ENCODE measurements around the gene CLEC18C.
"Not testable (repeated sequence)": the region's sequence is repeated elsewhere in the genome, so short reads cannot be mapped to it uniquely, and the experiment has no call there.

The CLEC18C gene

GRCh38 chr16:70204668-70205405 is 31.2 kb downstream of the CLEC18C start:
- not testable (repeated sequence) for H3K4me1 ChIP-seq (ENCODE audit: control insufficient read depth in 2 of 2, insufficient read depth in 2 of 2, low read length in 2 of 2); H3K4me3 ChIP-seq (ENCODE audit: low read length in 2 of 2); H3K27me3 ChIP-seq (ENCODE audit: control insufficient read depth in 2 of 2, insufficient read depth in 2 of 2, low read length in 2 of 2); H3K27ac ChIP-seq (ENCODE audit: low read depth in 2 of 2, low read length in 2 of 2); H3K9me3 ChIP-seq (ENCODE audit: control insufficient read depth in 2 of 2, low read length in 2 of 2); H3K36me3 ChIP-seq (ENCODE audit: control insufficient read depth in 2 of 2, insufficient read depth in 2 of 2, low read length in 2 of 2); H3K9ac ChIP-seq (ENCODE audit: low read depth in 1 of 2, low read length in 2 of 2)

DNA sequence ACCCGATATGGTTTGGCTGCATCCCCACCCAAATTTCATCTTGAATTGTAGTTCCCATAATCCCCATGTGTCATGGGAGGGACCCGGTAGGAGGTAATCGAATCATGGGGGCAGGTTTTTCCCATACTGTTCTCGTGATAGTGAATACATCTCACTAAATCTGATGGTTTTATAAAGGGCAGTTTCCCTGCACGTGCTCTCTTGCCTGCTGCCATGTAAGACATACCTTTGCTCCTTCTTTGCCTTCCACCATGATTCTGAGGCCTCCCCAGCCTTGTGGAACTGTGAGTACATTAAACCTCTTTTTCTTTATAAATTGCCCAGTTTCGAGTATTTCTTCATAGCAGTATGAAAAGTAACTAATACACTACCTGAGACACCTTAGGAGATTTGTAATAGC is 32.8 kb downstream of the CLEC18C start:
- H3K27ac ChIP-seq (ENCODE audit: low read depth in 2 of 2, low read length in 2 of 2); H3K9ac ChIP-seq (ENCODE audit: low read depth in 1 of 2, low read length in 2 of 2); H3K27me3 ChIP-seq (ENCODE audit: control insufficient read depth in 2 of 2, insufficient read depth in 2 of 2, low read length in 2 of 2); H3K9me3 ChIP-seq (ENCODE audit: control insufficient read depth in 2 of 2, low read length in 2 of 2); H3K4me1 ChIP-seq (ENCODE audit: control insufficient read depth in 2 of 2, insufficient read depth in 2 of 2, low read length in 2 of 2); H3K36me3 ChIP-seq (ENCODE audit: control insufficient read depth in 2 of 2, insufficient read depth in 2 of 2, low read length in 2 of 2); H3K4me3 ChIP-seq (ENCODE audit: low read length in 2 of 2): not testable (repeated sequence)

DNA sequence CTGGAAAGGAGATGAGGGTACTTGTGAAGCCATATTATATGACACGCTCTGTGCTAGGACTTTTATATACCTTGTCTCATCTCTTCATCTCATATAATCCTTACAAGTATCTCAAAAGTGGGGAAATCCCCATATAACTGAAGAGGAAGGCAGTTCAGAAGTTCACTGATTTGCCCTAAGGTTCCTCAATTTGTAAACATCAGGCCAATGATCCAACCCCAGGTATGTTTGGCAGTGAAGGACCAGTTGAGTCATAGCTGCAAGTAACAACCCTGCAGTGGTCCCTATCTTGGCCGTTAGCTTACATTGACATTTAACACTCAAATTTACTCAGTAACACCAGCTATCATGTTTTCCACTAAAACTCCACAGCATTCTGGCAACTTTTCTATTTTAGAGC is 45.0 kb downstream of the CLEC18C start:
- not testable (repeated sequence) for H3K4me3 ChIP-seq (ENCODE audit: low read length in 2 of 2); H3K4me1 ChIP-seq (ENCODE audit: control insufficient read depth in 2 of 2, insufficient read depth in 2 of 2, low read length in 2 of 2); H3K27me3 ChIP-seq (ENCODE audit: control insufficient read depth in 2 of 2, insufficient read depth in 2 of 2, low read length in 2 of 2); H3K9ac ChIP-seq (ENCODE audit: low read depth in 1 of 2, low read length in 2 of 2); H3K9me3 ChIP-seq (ENCODE audit: control insufficient read depth in 2 of 2, low read length in 2 of 2); H3K36me3 ChIP-seq (ENCODE audit: control insufficient read depth in 2 of 2, insufficient read depth in 2 of 2, low read length in 2 of 2); H3K27ac ChIP-seq (ENCODE audit: low read depth in 2 of 2, low read length in 2 of 2)

DNA sequence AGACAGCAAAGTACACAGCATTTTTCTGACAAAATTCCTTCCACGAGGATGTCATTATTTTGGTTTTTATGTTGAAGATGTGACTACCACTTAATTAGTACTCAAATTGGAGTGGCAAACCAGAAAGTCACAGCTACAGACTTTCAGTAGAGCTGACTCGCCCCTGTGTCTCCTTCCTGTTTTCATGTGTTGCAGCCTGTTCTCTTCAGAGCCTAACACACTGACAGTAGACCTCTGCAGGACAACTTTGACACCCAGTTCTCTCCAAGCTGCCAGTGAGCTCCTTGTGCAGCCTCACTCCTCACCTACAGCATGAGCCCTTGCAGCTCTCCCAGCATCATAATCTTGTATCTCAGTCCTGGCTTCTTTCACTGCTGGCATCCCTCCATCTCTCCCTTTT is 49.0 kb downstream of the CLEC18C start:
- H3K4me1 ChIP-seq (ENCODE audit: control insufficient read depth in 2 of 2, insufficient read depth in 2 of 2, low read length in 2 of 2); H3K4me3 ChIP-seq (ENCODE audit: low read length in 2 of 2); H3K27me3 ChIP-seq (ENCODE audit: control insufficient read depth in 2 of 2, insufficient read depth in 2 of 2, low read length in 2 of 2); H3K36me3 ChIP-seq (ENCODE audit: control insufficient read depth in 2 of 2, insufficient read depth in 2 of 2, low read length in 2 of 2); H3K9me3 ChIP-seq (ENCODE audit: control insufficient read depth in 2 of 2, low read length in 2 of 2); H3K27ac ChIP-seq (ENCODE audit: low read depth in 2 of 2, low read length in 2 of 2); H3K9ac ChIP-seq (ENCODE audit: low read depth in 1 of 2, low read length in 2 of 2): not testable (repeated sequence)

GRCh38 chr16:70223216-70223615 is 49.6 kb downstream of the CLEC18C start:
- H3K4me3 ChIP-seq (ENCODE audit: low read length in 2 of 2); H3K9ac ChIP-seq (ENCODE audit: low read depth in 1 of 2, low read length in 2 of 2); H3K27me3 ChIP-seq (ENCODE audit: control insufficient read depth in 2 of 2, insufficient read depth in 2 of 2, low read length in 2 of 2); H3K4me1 ChIP-seq (ENCODE audit: control insufficient read depth in 2 of 2, insufficient read depth in 2 of 2, low read length in 2 of 2); H3K27ac ChIP-seq (ENCODE audit: low read depth in 2 of 2, low read length in 2 of 2); H3K36me3 ChIP-seq (ENCODE audit: control insufficient read depth in 2 of 2, insufficient read depth in 2 of 2, low read length in 2 of 2); H3K9me3 ChIP-seq (ENCODE audit: control insufficient read depth in 2 of 2, low read length in 2 of 2): not testable (repeated sequence)

GRCh38 chr16:70223971-70224513 is 50.5 kb downstream of the CLEC18C start:
- H3K4me3 ChIP-seq (ENCODE audit: low read length in 2 of 2); H3K9me3 ChIP-seq (ENCODE audit: control insufficient read depth in 2 of 2, low read length in 2 of 2); H3K27ac ChIP-seq (ENCODE audit: low read depth in 2 of 2, low read length in 2 of 2); H3K27me3 ChIP-seq (ENCODE audit: control insufficient read depth in 2 of 2, insufficient read depth in 2 of 2, low read length in 2 of 2); H3K9ac ChIP-seq (ENCODE audit: low read depth in 1 of 2, low read length in 2 of 2); H3K4me1 ChIP-seq (ENCODE audit: control insufficient read depth in 2 of 2, insufficient read depth in 2 of 2, low read length in 2 of 2); H3K36me3 ChIP-seq (ENCODE audit: control insufficient read depth in 2 of 2, insufficient read depth in 2 of 2, low read length in 2 of 2): not testable (repeated sequence)

DNA sequence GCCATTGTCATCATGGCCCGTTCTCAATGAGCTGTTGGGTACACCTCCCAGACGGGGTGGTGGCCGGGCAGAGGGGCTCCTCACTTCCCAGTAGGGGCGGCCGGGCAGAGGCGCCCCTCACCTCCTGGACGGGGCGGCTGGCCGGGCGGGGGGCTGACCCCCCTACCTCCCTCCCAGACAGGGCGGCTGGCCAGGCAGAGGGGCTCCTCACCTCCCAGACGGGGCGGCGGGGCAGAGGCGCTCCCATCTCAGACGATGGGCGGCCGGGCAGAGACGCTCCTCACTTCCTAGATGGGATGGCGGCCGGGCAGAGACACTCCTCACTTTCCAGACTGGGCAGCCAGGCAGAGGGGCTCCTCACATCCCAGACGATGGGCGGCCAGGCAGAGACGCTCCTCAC is 51.1 kb downstream of the CLEC18C start:
- H3K27me3 ChIP-seq (ENCODE audit: control insufficient read depth in 2 of 2, insufficient read depth in 2 of 2, low read length in 2 of 2); H3K36me3 ChIP-seq (ENCODE audit: control insufficient read depth in 2 of 2, insufficient read depth in 2 of 2, low read length in 2 of 2): not testable (repeated sequence)

GRCh38 chr16:70225430-70225829 is 51.8 kb downstream of the CLEC18C start:
- not testable (repeated sequence) for H3K9me3 ChIP-seq (ENCODE audit: control insufficient read depth in 2 of 2, low read length in 2 of 2); H3K27ac ChIP-seq (ENCODE audit: low read depth in 2 of 2, low read length in 2 of 2); H3K9ac ChIP-seq (ENCODE audit: low read depth in 1 of 2, low read length in 2 of 2); H3K36me3 ChIP-seq (ENCODE audit: control insufficient read depth in 2 of 2, insufficient read depth in 2 of 2, low read length in 2 of 2); H3K27me3 ChIP-seq (ENCODE audit: control insufficient read depth in 2 of 2, insufficient read depth in 2 of 2, low read length in 2 of 2); H3K4me3 ChIP-seq (ENCODE audit: low read length in 2 of 2); H3K4me1 ChIP-seq (ENCODE audit: control insufficient read depth in 2 of 2, insufficient read depth in 2 of 2, low read length in 2 of 2)

More for the DNA sequence above, 51.1 kb downstream of the CLEC18C start:
- H3K9me3 ChIP-seq (ENCODE audit: control insufficient read depth in 2 of 2, low read length in 2 of 2); H3K27ac ChIP-seq (ENCODE audit: low read depth in 2 of 2, low read length in 2 of 2); H3K9ac ChIP-seq (ENCODE audit: low read depth in 1 of 2, low read length in 2 of 2); H3K4me1 ChIP-seq (ENCODE audit: control insufficient read depth in 2 of 2, insufficient read depth in 2 of 2, low read length in 2 of 2); H3K4me3 ChIP-seq (ENCODE audit: low read length in 2 of 2): not testable (repeated sequence)

DNA sequence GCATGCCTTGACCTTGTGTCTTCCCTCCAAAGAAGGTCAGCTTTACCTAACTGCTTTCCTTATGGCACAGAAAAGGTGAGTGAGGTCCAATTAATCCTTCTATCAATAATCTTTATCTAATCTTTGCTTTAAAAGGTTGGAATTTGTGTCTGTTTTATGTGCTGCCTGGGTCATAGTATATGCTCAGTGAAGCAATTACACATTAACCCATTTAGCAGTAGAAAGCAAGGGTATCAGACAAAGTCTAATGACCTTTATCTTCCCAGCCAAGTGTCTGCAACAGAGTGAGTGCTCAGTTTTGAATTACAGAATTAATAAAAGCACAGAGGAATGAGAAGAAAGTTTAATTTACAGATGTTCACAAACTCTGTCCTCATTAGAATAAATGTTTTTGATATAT is 52.4 kb downstream of the CLEC18C start:
- not testable (repeated sequence) for H3K4me3 ChIP-seq (ENCODE audit: low read length in 2 of 2); H3K9me3 ChIP-seq (ENCODE audit: control insufficient read depth in 2 of 2, low read length in 2 of 2); H3K9ac ChIP-seq (ENCODE audit: low read depth in 1 of 2, low read length in 2 of 2); H3K36me3 ChIP-seq (ENCODE audit: control insufficient read depth in 2 of 2, insufficient read depth in 2 of 2, low read length in 2 of 2); H3K27ac ChIP-seq (ENCODE audit: low read depth in 2 of 2, low read length in 2 of 2); H3K4me1 ChIP-seq (ENCODE audit: control insufficient read depth in 2 of 2, insufficient read depth in 2 of 2, low read length in 2 of 2); H3K27me3 ChIP-seq (ENCODE audit: control insufficient read depth in 2 of 2, insufficient read depth in 2 of 2, low read length in 2 of 2)

GRCh38 chr16:70231831-70232230 is 58.2 kb downstream of the CLEC18C start:
- H3K36me3 ChIP-seq (ENCODE audit: control insufficient read depth in 2 of 2, insufficient read depth in 2 of 2, low read length in 2 of 2): peaks cover 0 to 12% of the 10 kb centered on the region in 2 donors
- not testable (repeated sequence) for H3K9me3 ChIP-seq (ENCODE audit: control insufficient read depth in 2 of 2, low read length in 2 of 2); H3K9ac ChIP-seq (ENCODE audit: low read depth in 1 of 2, low read length in 2 of 2); H3K27ac ChIP-seq (ENCODE audit: low read depth in 2 of 2, low read length in 2 of 2); H3K27me3 ChIP-seq (ENCODE audit: control insufficient read depth in 2 of 2, insufficient read depth in 2 of 2, low read length in 2 of 2); H3K4me3 ChIP-seq (ENCODE audit: low read length in 2 of 2); H3K4me1 ChIP-seq (ENCODE audit: control insufficient read depth in 2 of 2, insufficient read depth in 2 of 2, low read length in 2 of 2)

All from mucosa of rectum (tissue), 2 donors.